NCI-H446 treated with DMSO at 0.1 percent for 48 hours (cell line): ENCODE data around the gene UCN2.
"Not testable (repeated sequence)": the region's sequence is repeated elsewhere in the genome, so short reads cannot be mapped to it uniquely, and the experiment has no call there.

ENCODE experiments used
- DNase-seq: peaks from one replicate; lab custom pipeline; 2025; lab: John Stamatoyannopoulos, UW

UCN2 gene

GRCh38 chr3:48561045-48561736 lies 2.4 kb downstream of the UCN2 start:
- DNase-seq: no peak

GRCh38 chr3:48560648-48561018 lies 2.9 kb downstream of the UCN2 start:
- DNase-seq: no peak

GRCh38 chr3:48558493-48559134 lies 5.0 kb downstream of the UCN2 start:
- no peak for DNase-seq

GRCh38 chr3:48556796-48557626 lies 6.6 kb downstream of the UCN2 start, which contains the start of gene PFKFB4:
Gene PFKFB4, minus strand, starts transcription at chr3:48556803. Its CDS starts 26 bp downstream, at chr3:48556777.
- peak; percentile 95 for DNase-seq

- DNase-seq: no peak
Observed at GRCh38 chr3:48555949-48556795, 7.4 kb downstream of the UCN2 start.

GRCh38 chr3:48555231-48555948 lies 8.2 kb downstream of the UCN2 start:
- no peak for DNase-seq

GRCh38 chr3:48553886-48554845 lies 9.4 kb downstream of the UCN2 start:
- DNase-seq: no peak

- DNase-seq: no peak
Observed at GRCh38 chr3:48553361-48553760, 10.2 kb downstream of the UCN2 start.

GRCh38 chr3:48552111-48552951 lies 11.2 kb downstream of the UCN2 start:
- no peak for DNase-seq

GRCh38 chr3:48551651-48552050 lies 11.9 kb downstream of the UCN2 start:
- DNase-seq: not testable (repeated sequence)

- DNase-seq: no peak
Observed at GRCh38 chr3:48548729-48549705, 14.6 kb downstream of the UCN2 start.

- DNase-seq: no peak
Observed at GRCh38 chr3:48548126-48548525, 15.5 kb downstream of the UCN2 start.

- no peak for DNase-seq
Observed at GRCh38 chr3:48546203-48546829, 17.3 kb downstream of the UCN2 start.

GRCh38 chr3:48544141-48544540 lies 19.4 kb downstream of the UCN2 start:
- DNase-seq: no peak

GRCh38 chr3:48543271-48543866 lies 20.2 kb downstream of the UCN2 start:
- DNase-seq: no peak

- DNase-seq: no peak
Observed at GRCh38 chr3:48538451-48538850, 25.1 kb downstream of the UCN2 start.

- DNase-seq: no peak
Observed at GRCh38 chr3:48536785-48537184, 26.8 kb downstream of the UCN2 start.
